Suprapubic skin (tissue), 4 donors: ENCODE data around the gene MAD1L1. TPM values are rescaled to one million over a fixed set of nuclear protein-coding genes. Genes with fewer than 3 reads are reported as not detected.

Experiments used
- DNase-seq, 2 donors: peaks; one replicate each; pipeline ENCODE4 v3.0.0-alpha.2; 2019; ENCODE audit warnings: low spot score in 2 of 2
- H3K27ac ChIP-seq: fragments of 200-600 bp; sonication (generic); one replicate; pipeline ENCODE4 v1.5.1; 2019
- H3K27me3 ChIP-seq: fragments of 200-600 bp; sonication (generic); one replicate; pipeline ENCODE4 v1.5.1; 2019
- H3K36me3 ChIP-seq: fragments of 200-600 bp; sonication (generic); one replicate; pipeline ENCODE4 v1.5.1; 2019
- H3K4me1 ChIP-seq: fragments of 200-600 bp; sonication (generic); one replicate; pipeline ENCODE4 v1.5.1; 2019
- H3K4me3 ChIP-seq: fragments of 200-600 bp; sonication (generic); one replicate; pipeline ENCODE4 v1.5.1; 2019; ENCODE audit warnings: mild to moderate bottlenecking
- H3K9me3 ChIP-seq: fragments of 200-600 bp; sonication (generic); one replicate; pipeline ENCODE4 v1.5.1; 2019
- EP300 ChIP-seq: sonication (generic); formaldehyde crosslinking; IDR thresholded peaks from one replicate; pipeline ENCODE4 v1.6.1; 2017; ENCODE audit warnings: antibody characterized with exemption
- POLR2A ChIP-seq, 2 donors: fragments of 450-650 bp; IDR thresholded peaks; one replicate each; pipeline ENCODE4 v1.6.1; 2017; ENCODE audit warnings: antibody characterized with exemption in 2 of 2, mild to moderate bottlenecking in 2 of 2, moderate library complexity in 2 of 2
- POLR2AphosphoS5 ChIP-seq, 3 donors: sonication (generic); formaldehyde crosslinking; IDR thresholded peaks; one replicate each; pipeline ENCODE4 v1.6.1; 2017; ENCODE audit warnings: antibody characterized with exemption in 3 of 3
- WGBS: methylation state at CpG from one replicate; pipeline ENCODE4 v1.1.5; 2018; 5-methylcytosine and 5-hydroxymethylcytosine counted together
- total RNA-seq, 4 donors: library from RNA; depleted of rRNA; stranded (reverse); fragments of >200 nt; gene quantifications; one replicate each; pipeline ENCODE4 v1.1.0, GENCODE V29; 2016
- TF ChIP-seq, protein P1 (sequence below), 2 donors: fragments of 200-600 bp in 1 of 2; fragments of 450-650 bp in 1 of 2; sonication (generic) in 1 of 2; IDR thresholded peaks; one replicate each; pipeline ENCODE4 v1.5.1; 2016 to 2019; ENCODE audit warnings: antibody characterized with exemption in 2 of 2, mild to moderate bottlenecking in 1 of 2, moderate library complexity in 1 of 2

Gene MAD1L1
- total RNA-seq, 4 donors from 2014 or later: 53.2 to 69.8 (median 62.2) TPM

DNA sequence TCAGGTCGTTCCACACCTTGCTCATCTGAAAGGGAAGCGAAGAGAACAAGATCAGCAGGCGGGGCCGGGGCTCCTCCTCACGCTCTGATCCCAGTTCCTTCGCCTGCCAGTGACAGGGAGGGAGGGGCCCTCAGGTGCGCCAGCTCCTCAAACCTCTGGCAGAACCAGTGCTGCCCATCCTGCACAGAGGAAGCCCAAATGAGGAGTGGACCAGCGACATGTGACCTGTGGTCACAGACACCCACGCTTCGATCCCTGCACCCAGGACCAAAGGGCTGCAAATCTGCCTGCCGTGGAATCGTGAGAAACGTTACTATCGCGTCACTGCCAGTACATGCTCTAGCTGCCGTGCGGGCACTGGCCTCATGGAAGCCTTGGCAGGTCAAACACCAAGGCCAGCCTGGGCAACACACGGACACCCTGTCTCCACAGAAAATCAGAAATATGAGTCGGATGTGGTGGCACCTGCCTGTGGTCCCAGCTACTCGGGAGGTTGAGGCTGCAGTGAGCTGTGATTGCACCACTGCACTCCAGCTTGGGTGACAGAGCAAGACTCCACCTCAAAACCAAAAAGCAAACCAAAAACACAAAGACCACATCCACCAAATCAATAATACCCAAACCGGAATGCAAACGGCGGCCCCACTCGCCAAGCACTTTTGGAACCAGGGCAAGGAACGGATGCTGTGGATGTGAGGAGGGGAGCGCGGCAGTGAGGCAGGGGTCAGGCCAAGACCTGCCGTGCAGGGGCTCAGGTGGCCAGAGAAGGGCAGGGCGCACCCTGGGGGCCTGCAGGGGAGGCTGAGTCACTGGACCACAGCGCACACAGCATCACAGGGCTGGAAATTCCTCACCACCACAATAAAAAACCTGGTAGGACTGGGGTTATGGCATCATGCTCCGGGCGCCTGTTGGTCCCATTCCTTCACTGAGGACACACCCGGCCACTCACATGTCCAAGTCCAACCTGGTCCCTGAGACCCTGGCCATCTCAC is 22.7 kb upstream of the MAD1L1 start:
- TF ChIP-seq, protein P1, sequence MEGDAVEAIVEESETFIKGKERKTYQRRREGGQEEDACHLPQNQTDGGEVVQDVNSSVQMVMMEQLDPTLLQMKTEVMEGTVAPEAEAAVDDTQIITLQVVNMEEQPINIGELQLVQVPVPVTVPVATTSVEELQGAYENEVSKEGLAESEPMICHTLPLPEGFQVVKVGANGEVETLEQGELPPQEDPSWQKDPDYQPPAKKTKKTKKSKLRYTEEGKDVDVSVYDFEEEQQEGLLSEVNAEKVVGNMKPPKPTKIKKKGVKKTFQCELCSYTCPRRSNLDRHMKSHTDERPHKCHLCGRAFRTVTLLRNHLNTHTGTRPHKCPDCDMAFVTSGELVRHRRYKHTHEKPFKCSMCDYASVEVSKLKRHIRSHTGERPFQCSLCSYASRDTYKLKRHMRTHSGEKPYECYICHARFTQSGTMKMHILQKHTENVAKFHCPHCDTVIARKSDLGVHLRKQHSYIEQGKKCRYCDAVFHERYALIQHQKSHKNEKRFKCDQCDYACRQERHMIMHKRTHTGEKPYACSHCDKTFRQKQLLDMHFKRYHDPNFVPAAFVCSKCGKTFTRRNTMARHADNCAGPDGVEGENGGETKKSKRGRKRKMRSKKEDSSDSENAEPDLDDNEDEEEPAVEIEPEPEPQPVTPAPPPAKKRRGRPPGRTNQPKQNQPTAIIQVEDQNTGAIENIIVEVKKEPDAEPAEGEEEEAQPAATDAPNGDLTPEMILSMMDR (IDR thresholded peaks at IDR 0.05): no peak
- TF ChIP-seq EP300: no peak
- no peak for TF ChIP-seq POLR2A (IDR thresholded peaks at IDR 0.05)
- TF ChIP-seq POLR2AphosphoS5 (IDR thresholded peaks at IDR 0.05): no peak
- Histone ChIP-seq H3K4me1 (no peaks in the 10 kb centered on the region), H3K9me3 (no peaks in the 10 kb centered on the region), H3K36me3 (peaks cover 65% of the 10 kb centered on the region), H3K4me3 (no peak overlapping the region), H3K27me3 (no peaks in the 10 kb centered on the region), H3K27ac (no peak overlapping the region)
- WGBS: 81% methylated on average over 18 of the region's 33 CpGs
- DNase-seq: no peak

DNA sequence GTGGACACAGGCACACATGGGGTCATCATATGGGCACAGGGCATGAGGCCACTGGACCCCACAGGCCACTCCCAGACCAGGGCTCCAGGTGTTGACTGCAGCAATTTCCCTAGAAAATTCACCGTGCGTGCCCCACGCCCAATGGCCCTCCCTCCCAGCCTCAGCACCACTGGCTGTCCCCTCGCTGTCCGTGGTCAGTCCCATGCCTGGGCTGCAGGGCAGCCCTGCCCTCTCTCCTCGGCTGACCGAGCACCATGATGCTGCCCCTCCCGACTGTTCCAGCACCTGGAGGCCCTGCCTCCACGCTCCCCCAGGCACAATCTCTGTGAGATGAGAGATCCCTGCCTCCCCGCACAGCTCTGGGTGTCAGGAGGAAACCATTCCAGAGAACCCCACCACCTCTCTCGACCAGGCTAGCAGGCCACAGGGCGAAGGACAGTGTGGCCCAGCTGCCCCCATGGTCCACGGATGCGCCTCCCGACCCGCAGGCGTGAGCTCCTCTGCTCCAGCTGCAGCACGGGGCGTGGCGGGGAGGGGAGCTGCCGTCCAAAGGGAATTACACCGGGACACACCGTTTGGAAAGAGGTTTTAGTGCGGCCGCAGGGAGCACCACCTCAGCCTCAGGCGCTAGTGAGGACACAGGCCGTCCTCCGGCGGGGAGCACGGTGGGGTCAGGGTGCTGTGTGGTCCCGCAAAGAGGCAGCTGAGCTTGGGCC is 21.8 kb upstream of the MAD1L1 start:
- no peak for DNase-seq
- H3K9me3 ChIP-seq: no peaks in the 10 kb centered on the region
- peaks cover 65% of the 10 kb centered on the region for H3K36me3 ChIP-seq
- WGBS: 100% methylated on average over 1 of the region's 31 CpGs
- H3K27ac ChIP-seq: no peak overlapping the region
- peaks cover 5% of the 10 kb centered on the region for H3K4me1 ChIP-seq
- no peaks in the 10 kb centered on the region for H3K27me3 ChIP-seq
- TF ChIP-seq POLR2AphosphoS5 (IDR thresholded peaks at IDR 0.05) (no peak), EP300 (no peak), POLR2A (IDR thresholded peaks at IDR 0.05) (no peak)
- TF ChIP-seq, protein P1 (IDR thresholded peaks at IDR 0.05): no peak
- H3K4me3 ChIP-seq: no peak overlapping the region

DNA sequence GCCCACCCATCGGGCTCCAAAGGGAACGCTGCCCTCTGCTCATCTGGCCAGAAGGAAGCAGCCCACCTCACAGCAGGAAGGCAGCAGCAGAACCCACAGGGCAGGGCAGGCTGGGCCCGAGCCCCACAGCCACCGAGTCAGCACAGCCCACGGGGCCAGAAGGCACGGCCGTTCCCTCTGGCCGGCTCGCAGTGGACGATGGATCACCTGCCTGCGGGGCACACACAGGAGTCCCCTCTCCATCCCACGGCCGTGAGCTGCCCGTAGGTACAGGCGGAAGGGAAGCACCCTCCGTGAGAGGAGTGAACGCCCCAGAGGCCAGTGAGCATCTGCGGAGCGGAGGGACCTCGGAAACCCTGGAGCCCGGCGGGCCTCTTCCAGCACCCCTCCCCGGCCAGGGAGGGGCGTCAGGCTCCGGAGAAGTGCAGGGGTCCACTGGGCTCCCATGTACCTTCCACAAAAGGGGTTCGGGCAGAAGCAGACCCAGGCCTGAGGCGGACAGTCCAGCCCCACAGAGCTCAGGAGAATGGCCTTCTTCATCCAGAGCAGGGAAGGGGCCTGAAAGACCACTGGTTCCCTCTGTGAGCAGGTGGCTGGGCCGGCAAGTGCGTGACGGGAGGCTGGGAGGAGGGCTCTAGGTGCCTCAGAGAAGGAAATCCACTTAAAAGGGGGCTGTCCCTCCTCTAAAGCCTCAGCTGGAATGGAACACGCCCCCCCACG is 20.9 kb upstream of the MAD1L1 start:
- DNase-seq: no peak
- H3K27ac ChIP-seq: no peak overlapping the region
- H3K4me3 ChIP-seq: no peak overlapping the region
- H3K9me3 ChIP-seq: no peaks in the 10 kb centered on the region
- TF ChIP-seq EP300 (no peak), POLR2AphosphoS5 (IDR thresholded peaks at IDR 0.05) (no peak), POLR2A (IDR thresholded peaks at IDR 0.05) (no peak)
- TF ChIP-seq, protein P1 (IDR thresholded peaks at IDR 0.05): no peak
- H3K36me3 ChIP-seq: peaks cover 56% of the 10 kb centered on the region
- H3K27me3 ChIP-seq: no peaks in the 10 kb centered on the region
- WGBS: 93% methylated on average over 16 of the region's 32 CpGs
- H3K4me1 ChIP-seq: peaks cover 14% of the 10 kb centered on the region

DNA sequence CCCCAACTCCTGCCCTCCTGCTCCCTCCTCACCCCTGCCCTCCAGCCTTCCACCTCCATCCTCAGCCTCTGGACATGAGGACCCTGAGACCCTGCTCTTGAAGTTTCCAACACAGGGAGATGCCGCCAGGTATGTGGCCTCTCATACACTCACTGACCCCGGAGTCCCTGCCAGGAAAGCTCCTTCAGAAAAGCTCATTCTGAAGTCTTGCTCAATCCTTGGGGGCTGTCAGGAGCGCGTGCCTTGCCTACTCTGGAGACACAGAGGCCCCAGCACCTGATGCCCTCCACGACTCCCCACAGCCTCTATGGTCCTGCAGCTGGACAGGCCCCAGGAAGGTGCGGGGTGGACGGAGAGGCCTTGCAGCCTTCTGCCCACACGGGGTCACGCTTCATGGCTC is 20.3 kb upstream of the MAD1L1 start:
- no peaks in the 10 kb centered on the region for H3K9me3 ChIP-seq
- H3K4me3 ChIP-seq: no peak overlapping the region
- no peaks in the 10 kb centered on the region for H3K27me3 ChIP-seq
- no peak overlapping the region for H3K27ac ChIP-seq
- DNase-seq: no peak
- H3K4me1 ChIP-seq: peaks cover 16% of the 10 kb centered on the region
- H3K36me3 ChIP-seq: peaks cover 50% of the 10 kb centered on the region
- WGBS: 98% methylated on average over 4 of the region's 9 CpGs
- TF ChIP-seq POLR2AphosphoS5 (IDR thresholded peaks at IDR 0.05) (no peak), POLR2A (IDR thresholded peaks at IDR 0.05) (no peak), EP300 (no peak)
- TF ChIP-seq, protein P1 (IDR thresholded peaks at IDR 0.05): no peak
